Measurements from ENCODE around the gene KRTAP20-3. TPM values are rescaled to one million over a fixed set of nuclear protein-coding genes. Genes with fewer than 3 reads are reported as not detected.

The KRTAP20-3 gene
- total RNA-seq = not detected

DNA sequence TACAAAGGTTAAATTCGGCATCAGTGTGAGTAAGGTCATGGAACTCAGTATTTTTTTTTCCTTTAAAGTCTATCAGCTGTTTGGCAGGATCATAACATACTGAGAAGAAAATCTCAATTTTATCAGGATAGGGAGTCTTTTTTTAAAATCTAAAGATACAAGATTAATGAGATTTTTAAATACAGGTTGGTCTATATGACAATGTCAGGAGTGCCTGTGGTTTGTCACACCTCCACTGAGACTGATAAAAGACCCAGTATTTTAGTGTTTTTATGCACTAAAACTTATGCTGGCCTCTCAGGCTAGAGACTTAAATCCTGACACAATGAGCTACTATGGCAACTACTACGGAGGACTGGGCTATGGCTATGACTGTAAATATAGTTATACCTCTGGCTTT is at the start of gene KRTAP20-3:
Gene KRTAP20-3 (plus strand): TSS at position 301 of the 400 bp plus-strand sequence.
- Mint-ChIP-seq H3K4me1 (no peaks in the 10 kb centered on the region), H3K4me3 (no peak within 1 kb of the TSS), H3K36me3 (ENCODE audit: low read depth) (no peaks in the 10 kb centered on the region), H3K27ac (no peak within 1 kb of the TSS), H3K9me3 (no peaks in the 10 kb centered on the region), H3K27me3 (peaks cover 2% of the 10 kb centered on the region)
- POLR2A ChIA-PET = no interaction called here
- CTCF ChIA-PET = no interaction called here
- no peak for DNase-seq

DNA sequence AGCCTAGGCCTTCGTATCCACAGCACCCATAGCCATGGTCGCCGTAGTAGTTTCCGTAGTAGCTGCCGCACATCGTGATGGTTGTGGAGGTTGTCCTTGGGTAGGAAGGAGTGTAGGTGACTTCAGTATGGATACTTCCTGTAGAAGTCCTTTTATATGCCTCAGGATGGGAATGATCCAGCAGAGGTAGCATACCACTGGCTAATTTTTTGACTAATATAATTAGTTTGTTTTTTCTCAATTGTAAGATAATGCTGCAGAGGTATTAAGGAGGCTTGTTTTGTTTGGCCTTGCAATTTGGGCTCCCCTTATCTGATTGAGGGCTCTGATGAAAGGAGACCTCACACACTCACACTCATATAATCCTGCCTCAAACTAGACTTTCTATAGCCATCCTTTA is 43.9 kb upstream of the KRTAP20-3 start, which contains the start of gene KRTAP6-2:
Gene KRTAP6-2 (minus strand): TSS at position 101 of the 400 bp plus-strand sequence. CDS start 28 bp downstream, at position 73.
- no peak within 1 kb of the TSS for H3K27ac Mint-ChIP-seq
- no peaks in the 10 kb centered on the region for H3K36me3 Mint-ChIP-seq (ENCODE audit: low read depth)
- no peak for DNase-seq
- no peak within 1 kb of the TSS for H3K4me3 Mint-ChIP-seq
- H3K4me1 Mint-ChIP-seq = no peaks in the 10 kb centered on the region
- no peaks in the 10 kb centered on the region for H3K9me3 Mint-ChIP-seq
- ChIA-PET POLR2A (no interaction called here), CTCF (no interaction called here)
- H3K27me3 Mint-ChIP-seq = no peaks in the 10 kb centered on the region

DNA sequence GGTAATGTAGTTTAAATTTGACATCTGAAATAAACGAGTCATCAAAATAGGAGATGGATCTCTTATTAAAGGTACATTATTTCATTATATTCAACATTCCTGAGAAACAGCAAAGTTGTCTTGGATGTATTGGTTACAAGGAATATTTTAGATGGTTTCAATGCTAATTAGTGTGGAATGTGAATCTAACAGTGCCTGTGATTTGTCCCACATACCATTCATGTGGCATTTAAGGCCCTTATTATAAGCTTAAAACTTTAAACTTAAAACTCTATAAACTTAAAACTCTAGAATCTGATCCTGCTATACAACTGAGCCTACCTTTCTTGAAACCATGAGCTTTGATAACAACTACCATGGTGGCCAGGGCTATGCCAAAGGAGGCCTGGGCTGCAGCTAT is 41.9 kb upstream of the KRTAP20-3 start, which contains the start of gene KRTAP22-1:
Gene KRTAP22-1 (plus strand): TSS at position 301 of the 400 bp plus-strand sequence.
- Mint-ChIP-seq H3K9me3 (no peaks in the 10 kb centered on the region), H3K4me3 (no peak within 1 kb of the TSS), H3K27ac (no peak within 1 kb of the TSS), H3K27me3 (no peaks in the 10 kb centered on the region), H3K36me3 (ENCODE audit: low read depth) (no peaks in the 10 kb centered on the region), H3K4me1 (no peaks in the 10 kb centered on the region)
- no peak for DNase-seq
- POLR2A ChIA-PET = no interaction called here
- CTCF ChIA-PET = no interaction called here

GRCh38 chr21:30605968-30606367 is 36.7 kb upstream of the KRTAP20-3 start:
- Mint-ChIP-seq H3K4me1 (no peaks in the 10 kb centered on the region), H3K27ac (no peak overlapping the region), H3K4me3 (no peak overlapping the region), H3K36me3 (ENCODE audit: low read depth) (no peaks in the 10 kb centered on the region), H3K9me3 (peaks cover 3% of the 10 kb centered on the region), H3K27me3 (no peaks in the 10 kb centered on the region)
- ChIA-PET CTCF (no interaction called here), POLR2A (no interaction called here)
- DNase-seq = no peak

DNA sequence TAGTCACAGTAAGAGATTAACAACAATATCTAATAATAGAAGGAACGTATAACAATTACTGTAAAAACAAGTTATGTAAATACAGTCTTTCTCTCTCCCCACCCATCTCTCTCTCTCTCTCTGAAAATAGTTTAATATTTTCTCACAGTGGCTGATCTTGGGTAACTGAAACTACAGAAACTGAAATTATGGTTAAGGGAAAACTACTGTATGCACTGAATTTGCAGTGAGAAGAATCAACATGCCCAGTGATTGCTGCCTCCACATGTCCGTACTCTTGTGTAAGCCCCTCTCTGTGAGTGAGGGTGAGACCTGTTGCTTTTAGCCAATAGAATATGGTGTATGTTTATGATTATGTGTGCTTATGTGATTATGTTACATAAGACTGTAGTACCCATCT is 30.5 kb upstream of the KRTAP20-3 start:
- no peak overlapping the region for H3K27ac Mint-ChIP-seq
- H3K27me3 Mint-ChIP-seq = no peaks in the 10 kb centered on the region
- ChIA-PET CTCF (interaction anchor here (0.6 kb wide), 1 partner anchor 66 kb away, joined by 3 read pairs; no protein-coding TSS in a partner anchor), POLR2A (no interaction called here)
- H3K36me3 Mint-ChIP-seq (ENCODE audit: low read depth) = no peaks in the 10 kb centered on the region
- H3K4me3 Mint-ChIP-seq = no peak overlapping the region
- H3K9me3 Mint-ChIP-seq = peaks cover 9% of the 10 kb centered on the region
- H3K4me1 Mint-ChIP-seq = no peaks in the 10 kb centered on the region
- DNase-seq = no peak

- Mint-ChIP-seq H3K4me3 (no peak within 1 kb of the TSS), H3K27ac (no peak within 1 kb of the TSS), H3K4me1 (no peaks in the 10 kb centered on the region), H3K36me3 (ENCODE audit: low read depth) (no peaks in the 10 kb centered on the region), H3K27me3 (peaks cover 2% of the 10 kb centered on the region), H3K9me3 (peaks cover 7% of the 10 kb centered on the region)
- ChIA-PET CTCF (no interaction called here), POLR2A (no interaction called here)
- no peak for DNase-seq
Observed at GRCh38 chr21:30613836-30614235, 28.8 kb upstream of the KRTAP20-3 start, which contains the start of gene KRTAP6-1. Gene KRTAP6-1 (minus strand): TSS chr21:30613930. CDS start chr21:30613904, 26 bp downstream.

DNA sequence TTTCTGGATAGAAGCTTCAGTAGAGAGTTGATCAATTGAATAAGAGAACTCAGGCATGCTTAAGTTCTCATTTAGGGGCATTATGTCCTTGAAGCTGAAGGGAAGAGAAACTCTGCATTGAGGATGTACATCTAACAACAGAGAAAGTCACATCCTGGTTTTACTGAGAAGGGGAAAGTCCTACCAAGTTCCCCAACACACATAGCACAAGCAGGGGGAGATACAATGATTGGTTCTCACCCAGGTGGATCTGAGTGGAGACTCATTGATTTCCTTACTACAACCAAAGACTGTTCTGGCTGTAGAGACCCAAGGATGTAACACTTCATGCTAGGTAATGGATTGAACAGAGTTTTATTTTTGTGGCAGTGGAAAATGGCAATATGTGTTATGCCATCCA is 27.5 kb upstream of the KRTAP20-3 start:
- no peak overlapping the region for H3K27ac Mint-ChIP-seq
- CTCF ChIA-PET = no interaction called here

GRCh38 chr21:30616125-30616524 is 26.5 kb upstream of the KRTAP20-3 start, which contains the start of gene KRTAP20-1:
Gene KRTAP20-1 (plus strand): TSS chr21:30616425. CDS start chr21:30616455, 30 bp downstream.
- H3K36me3 Mint-ChIP-seq (ENCODE audit: low read depth) = no peaks in the 10 kb centered on the region
- DNase-seq = no peak
- H3K9me3 Mint-ChIP-seq = peaks cover 4% of the 10 kb centered on the region
- H3K4me1 Mint-ChIP-seq = no peaks in the 10 kb centered on the region
- ChIA-PET POLR2A (no interaction called here), CTCF (no interaction called here)
- H3K27me3 Mint-ChIP-seq = peaks cover 2% of the 10 kb centered on the region
- H3K4me3 Mint-ChIP-seq = no peak within 1 kb of the TSS
- H3K27ac Mint-ChIP-seq = no peak within 1 kb of the TSS

More for the DNA sequence above, 27.5 kb upstream of the KRTAP20-3 start:
- DNase-seq = no peak
- H3K27me3 Mint-ChIP-seq = peaks cover 2% of the 10 kb centered on the region
- no peaks in the 10 kb centered on the region for H3K4me1 Mint-ChIP-seq
- H3K9me3 Mint-ChIP-seq = peaks cover 7% of the 10 kb centered on the region
- POLR2A ChIA-PET = no interaction called here
- no peak overlapping the region for H3K4me3 Mint-ChIP-seq
- no peaks in the 10 kb centered on the region for H3K36me3 Mint-ChIP-seq (ENCODE audit: low read depth)

GRCh38 chr21:30620080-30620479 is 22.6 kb upstream of the KRTAP20-3 start:
- Mint-ChIP-seq H3K27ac (no peak overlapping the region), H3K27me3 (peaks cover 2% of the 10 kb centered on the region), H3K9me3 (no peaks in the 10 kb centered on the region), H3K4me3 (no peak overlapping the region), H3K36me3 (ENCODE audit: low read depth) (no peaks in the 10 kb centered on the region), H3K4me1 (no peaks in the 10 kb centered on the region)
- no peak for DNase-seq
- ChIA-PET CTCF (no interaction called here), POLR2A (no interaction called here)

DNA sequence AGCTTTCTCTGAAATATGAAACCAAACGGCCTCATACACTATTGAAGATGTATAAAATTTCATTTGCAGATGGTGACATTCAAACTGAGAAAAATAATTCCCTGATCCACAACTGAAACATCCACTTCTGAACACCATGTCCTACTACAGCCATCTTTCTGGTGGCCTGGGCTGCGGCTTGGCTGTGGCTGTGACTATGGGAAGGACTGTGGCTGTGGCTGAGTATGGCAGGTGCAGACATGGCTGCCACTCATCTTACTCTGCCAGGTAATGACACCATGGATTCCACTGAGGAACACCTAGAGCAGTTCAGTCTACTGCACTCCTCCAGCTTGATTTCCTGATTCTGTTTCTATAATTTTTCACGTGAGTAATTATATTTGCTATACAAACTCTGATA is 22.1 kb upstream of the KRTAP20-3 start, which contains the start of gene KRTAP20-4:
Gene KRTAP20-4 (plus strand): TSS at position 106 of the 400 bp plus-strand sequence.
- Mint-ChIP-seq H3K36me3 (ENCODE audit: low read depth) (no peaks in the 10 kb centered on the region), H3K4me3 (no peak within 1 kb of the TSS), H3K4me1 (no peaks in the 10 kb centered on the region), H3K27me3 (peaks cover 2% of the 10 kb centered on the region), H3K27ac (no peak within 1 kb of the TSS), H3K9me3 (no peaks in the 10 kb centered on the region)
- no peak for DNase-seq
- ChIA-PET POLR2A (no interaction called here), CTCF (no interaction called here)

DNA sequence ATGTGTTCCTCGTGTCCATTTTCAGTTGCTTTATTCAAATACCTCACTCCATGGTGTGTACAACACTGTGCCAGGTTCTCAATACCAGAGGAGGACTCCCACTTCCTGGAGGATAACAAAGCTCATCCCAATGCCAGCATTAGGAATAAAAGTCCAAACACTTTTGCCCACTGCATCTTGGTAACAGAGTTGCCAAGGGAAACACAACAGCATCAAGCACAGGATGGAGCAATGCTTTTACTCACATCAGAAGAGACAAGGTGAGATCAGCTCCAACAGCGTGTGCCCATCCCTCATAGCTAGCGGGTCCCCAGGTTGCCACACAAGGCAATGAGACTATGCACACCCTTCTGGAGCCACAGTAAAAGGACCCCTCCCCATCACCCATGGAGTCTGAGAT is 19.3 kb upstream of the KRTAP20-3 start:
- POLR2A ChIA-PET = no interaction called here
- Mint-ChIP-seq H3K4me1 (no peaks in the 10 kb centered on the region), H3K27me3 (no peaks in the 10 kb centered on the region), H3K9me3 (peaks cover 3% of the 10 kb centered on the region), H3K4me3 (no peak overlapping the region), H3K27ac (no peak overlapping the region), H3K36me3 (ENCODE audit: low read depth) (no peaks in the 10 kb centered on the region)
- no peak for DNase-seq
- CTCF ChIA-PET = interaction anchor here (0.6 kb wide), 1 partner anchor 18 kb away, joined by 3 read pairs; no protein-coding TSS in a partner anchor

- no peaks in the 10 kb centered on the region for H3K27me3 Mint-ChIP-seq
- H3K4me1 Mint-ChIP-seq = no peaks in the 10 kb centered on the region
- H3K4me3 Mint-ChIP-seq = no peak overlapping the region
- POLR2A ChIA-PET = no interaction called here
- CTCF ChIA-PET = no interaction called here
- DNase-seq = no peak
- H3K36me3 Mint-ChIP-seq (ENCODE audit: low read depth) = no peaks in the 10 kb centered on the region
- H3K9me3 Mint-ChIP-seq = peaks cover 3% of the 10 kb centered on the region
- no peak overlapping the region for H3K27ac Mint-ChIP-seq
Observed at GRCh38 chr21:30625449-30626165, 17.1 kb upstream of the KRTAP20-3 start.

GRCh38 chr21:30628109-30628508 is 14.6 kb upstream of the KRTAP20-3 start:
- Mint-ChIP-seq H3K27me3 (no peaks in the 10 kb centered on the region), H3K36me3 (ENCODE audit: low read depth) (no peaks in the 10 kb centered on the region), H3K9me3 (peaks cover 3% of the 10 kb centered on the region), H3K27ac (no peak overlapping the region), H3K4me3 (no peak overlapping the region), H3K4me1 (no peaks in the 10 kb centered on the region)
- ChIA-PET CTCF (interaction anchor here (0.7 to 0.8 kb wide), 2 partner anchors 55 to 214 kb away, joined by 3 to 5 read pairs; no protein-coding TSS in a partner anchor), POLR2A (no interaction called here)
- DNase-seq = no peak
